GM18526 (cell line): Measurements from ENCODE around the gene SCUBE3.

Experiments
- POLR2A ChIP-seq: IDR thresholded peaks from 3 replicates; pipeline ENCODE4 v1.6.1; 2011; ENCODE audit not compliant: insufficient read length; ENCODE audit errors: extremely low read depth

SCUBE3 gene

GRCh38 chr6:35238843-35239289 is 25.1 kb downstream of the SCUBE3 start:
- TF ChIP-seq POLR2A = no peak

- no peak for TF ChIP-seq POLR2A
Observed at GRCh38 chr6:35239581-35239980, 25.8 kb downstream of the SCUBE3 start.

- TF ChIP-seq POLR2A = no peak
Observed at GRCh38 chr6:35240838-35241801, 27.4 kb downstream of the SCUBE3 start.

GRCh38 chr6:35242486-35242885 is 28.7 kb downstream of the SCUBE3 start:
- TF ChIP-seq POLR2A = no peak

GRCh38 chr6:35242906-35243305 is 29.1 kb downstream of the SCUBE3 start:
- TF ChIP-seq POLR2A = no peak

GRCh38 chr6:35243386-35243958 is 29.7 kb downstream of the SCUBE3 start:
- no peak for TF ChIP-seq POLR2A

GRCh38 chr6:35244551-35244950 is 30.8 kb downstream of the SCUBE3 start:
- no peak for TF ChIP-seq POLR2A

- TF ChIP-seq POLR2A = no peak
Observed at GRCh38 chr6:35247642-35248231, 34.0 kb downstream of the SCUBE3 start.

- TF ChIP-seq POLR2A = no peak
Observed at GRCh38 chr6:35248300-35248699, 34.5 kb downstream of the SCUBE3 start.

GRCh38 chr6:35248965-35249364 is 35.2 kb downstream of the SCUBE3 start:
- no peak for TF ChIP-seq POLR2A

GRCh38 chr6:35251949-35252348 is 38.2 kb downstream of the SCUBE3 start:
- no peak for TF ChIP-seq POLR2A

GRCh38 chr6:35253249-35253648 is 39.5 kb downstream of the SCUBE3 start:
- no peak for TF ChIP-seq POLR2A

- no peak for TF ChIP-seq POLR2A
Observed at GRCh38 chr6:35258336-35258735, 44.6 kb downstream of the SCUBE3 start.

GRCh38 chr6:35258858-35259193 is 45.1 kb downstream of the SCUBE3 start:
- no peak for TF ChIP-seq POLR2A

- peak; percentile 49 for TF ChIP-seq POLR2A
Observed at GRCh38 chr6:35259194-35259947, 45.6 kb downstream of the SCUBE3 start, which contains the start of gene ZNF76. ZNF76 (plus strand) TSS chr6:35259735; CDS start chr6:35281152, 21,417 bp downstream.
